ENCODE measurements around the gene PALM2AKAP2.

The PALM2AKAP2 gene

DNA sequence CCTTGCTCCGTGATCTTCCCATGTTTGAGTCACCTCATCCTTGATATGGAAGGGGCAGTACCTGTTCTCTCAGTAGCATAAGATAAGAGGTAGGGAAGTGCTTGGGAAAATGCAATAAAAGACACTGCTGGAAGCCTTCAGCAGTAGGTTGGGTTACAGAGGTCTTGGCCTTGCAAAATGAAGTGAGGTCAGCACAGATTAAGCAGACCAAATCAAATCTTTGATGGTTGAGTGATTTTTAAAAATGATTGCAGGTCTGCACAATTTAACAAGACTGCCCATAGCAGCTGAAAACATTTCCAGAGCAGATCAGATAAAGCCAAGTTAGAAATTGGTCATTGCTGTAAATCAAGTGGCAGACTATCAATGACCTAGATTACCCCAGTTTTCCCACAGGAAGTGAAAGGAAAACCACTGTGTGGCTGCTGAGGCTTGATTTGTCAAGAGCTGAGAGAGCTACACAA, 32.9 kb downstream of the PALM2AKAP2 start:
- H2BK120ac ChIP-seq (ENCODE audit: low read depth, low read length), result no peak overlapping the region
- no peak overlapping the region for H2AFZ ChIP-seq (ENCODE audit: low read length)
- H2AK5ac ChIP-seq (ENCODE audit: low read depth, low read length), result no peak overlapping the region
- no peak overlapping the region for H3K9ac ChIP-seq (ENCODE audit: low read depth, low read length, poor library complexity)
- no peak for DNase-seq (ENCODE audit: low spot score)
- no peak overlapping the region for H3K18ac ChIP-seq (ENCODE audit: low read length)
- H3K79me1 ChIP-seq (ENCODE audit: low read depth, low read length), result no peaks in the 10 kb centered on the region
- H2BK12ac ChIP-seq (ENCODE audit: low read length), result no peak overlapping the region
- H3K4ac ChIP-seq (ENCODE audit: low read length), result no peak overlapping the region
- no peak overlapping the region for H3K23ac ChIP-seq (ENCODE audit: low read depth, low read length, poor library complexity)
- no peak overlapping the region for H3K4me2 ChIP-seq (ENCODE audit: insufficient read depth, low read length, poor library complexity, severe bottlenecking)
- WGBS, 2 donors (ENCODE audit: extremely low coverage in 2 of 2, insufficient read length in 2 of 2, insufficient replicate concordance in 1 of 2), result no CpG with 5 or more reads among the region's 1 CpG
- H3K9me3 ChIP-seq (replicated peaks in 1 of 2; ENCODE audit: control insufficient read depth in 2 of 2, insufficient read depth in 1 of 2, low read depth in 1 of 2, low read length in 2 of 2), result no peaks in the 10 kb centered on the region
- no peak overlapping the region for H2BK5ac ChIP-seq (ENCODE audit: low read length)
- no peak overlapping the region for H2BK15ac ChIP-seq (ENCODE audit: low read length)
- H4K8ac ChIP-seq (ENCODE audit: low read depth, low read length), result no peak overlapping the region
- H3K27me3 ChIP-seq (ENCODE audit: control insufficient read depth in 3 of 3, insufficient read depth in 3 of 3, low read depth in 1 of 3, low read length in 3 of 3), result no peaks in the 10 kb centered on the region
- no peak overlapping the region for H3K14ac ChIP-seq (ENCODE audit: low read length)
- no peak overlapping the region for H4K91ac ChIP-seq (ENCODE audit: low read depth, low read length, poor library complexity)
- H3K4me3 ChIP-seq (ENCODE audit: low read length in 2 of 2), result no peak overlapping the region
- H3K36me3 ChIP-seq (replicated peaks in 1 of 2; ENCODE audit: control insufficient read depth in 2 of 2, insufficient read depth in 2 of 2, low read length in 2 of 2), result no peaks in the 10 kb centered on the region
- no peak overlapping the region for H3K27ac ChIP-seq (replicated peaks; ENCODE audit: low read length)
- H3K4me1 ChIP-seq (ENCODE audit: control insufficient read depth in 2 of 2, insufficient read depth in 1 of 2, low read depth in 1 of 2, low read length in 2 of 2), result peaks cover 0 to 11% of the 10 kb centered on the region in 2 donors

GRCh38 chr9:109813303-109813702, 33.3 kb downstream of the PALM2AKAP2 start:
- no peaks in the 10 kb centered on the region for H3K9me3 ChIP-seq (replicated peaks in 1 of 2; ENCODE audit: control insufficient read depth in 2 of 2, insufficient read depth in 1 of 2, low read depth in 1 of 2, low read length in 2 of 2)
- WGBS, 2 donors (ENCODE audit: extremely low coverage in 2 of 2, insufficient read length in 2 of 2, insufficient replicate concordance in 1 of 2), result no CpG with 5 or more reads among the region's 4 CpGs
- no peak overlapping the region for H2AFZ ChIP-seq (ENCODE audit: low read length)
- H3K4me3 ChIP-seq (ENCODE audit: low read length in 2 of 2), result no peak overlapping the region
- no peak overlapping the region for H2BK5ac ChIP-seq (ENCODE audit: low read length)
- H2BK12ac ChIP-seq (ENCODE audit: low read length), result no peak overlapping the region
- H3K4me2 ChIP-seq (ENCODE audit: insufficient read depth, low read length, poor library complexity, severe bottlenecking), result no peak overlapping the region
- no peak overlapping the region for H3K14ac ChIP-seq (ENCODE audit: low read length)
- no peak overlapping the region for H2BK15ac ChIP-seq (ENCODE audit: low read length)
- peaks cover 0 to 11% of the 10 kb centered on the region in 2 donors for H3K4me1 ChIP-seq (ENCODE audit: control insufficient read depth in 2 of 2, insufficient read depth in 1 of 2, low read depth in 1 of 2, low read length in 2 of 2)
- no peaks in the 10 kb centered on the region for H3K79me1 ChIP-seq (ENCODE audit: low read depth, low read length)
- no peak overlapping the region for H3K9ac ChIP-seq (ENCODE audit: low read depth, low read length, poor library complexity)
- no peak overlapping the region for H3K18ac ChIP-seq (ENCODE audit: low read length)
- no peaks in the 10 kb centered on the region for H3K27me3 ChIP-seq (ENCODE audit: control insufficient read depth in 3 of 3, insufficient read depth in 3 of 3, low read depth in 1 of 3, low read length in 3 of 3)
- no peak overlapping the region for H4K91ac ChIP-seq (ENCODE audit: low read depth, low read length, poor library complexity)
- no peak overlapping the region for H2AK5ac ChIP-seq (ENCODE audit: low read depth, low read length)
- no peak for DNase-seq (ENCODE audit: low spot score)
- no peak overlapping the region for H3K23ac ChIP-seq (ENCODE audit: low read depth, low read length, poor library complexity)
- no peak overlapping the region for H3K4ac ChIP-seq (ENCODE audit: low read length)
- H3K36me3 ChIP-seq (replicated peaks in 1 of 2; ENCODE audit: control insufficient read depth in 2 of 2, insufficient read depth in 2 of 2, low read length in 2 of 2), result no peaks in the 10 kb centered on the region
- no peak overlapping the region for H3K27ac ChIP-seq (replicated peaks; ENCODE audit: low read length)
- H2BK120ac ChIP-seq (ENCODE audit: low read depth, low read length), result no peak overlapping the region
- H4K8ac ChIP-seq (ENCODE audit: low read depth, low read length), result no peak overlapping the region

GRCh38 chr9:109813829-109814228, 33.8 kb downstream of the PALM2AKAP2 start:
- Histone ChIP-seq H3K9me3 (replicated peaks in 1 of 2; ENCODE audit: control insufficient read depth in 2 of 2, insufficient read depth in 1 of 2, low read depth in 1 of 2, low read length in 2 of 2) (no peaks in the 10 kb centered on the region), H3K18ac (ENCODE audit: low read length) (no peak overlapping the region), H3K4me1 (ENCODE audit: control insufficient read depth in 2 of 2, insufficient read depth in 1 of 2, low read depth in 1 of 2, low read length in 2 of 2) (peaks cover 0 to 11% of the 10 kb centered on the region in 2 donors), H3K4ac (ENCODE audit: low read length) (no peak overlapping the region), H3K36me3 (replicated peaks in 1 of 2; ENCODE audit: control insufficient read depth in 2 of 2, insufficient read depth in 2 of 2, low read length in 2 of 2) (no peaks in the 10 kb centered on the region), H3K27ac (replicated peaks; ENCODE audit: low read length) (no peak overlapping the region), H3K79me1 (ENCODE audit: low read depth, low read length) (no peaks in the 10 kb centered on the region), H3K9ac (ENCODE audit: low read depth, low read length, poor library complexity) (no peak overlapping the region), H2BK120ac (ENCODE audit: low read depth, low read length) (no peak overlapping the region), H3K23ac (ENCODE audit: low read depth, low read length, poor library complexity) (no peak overlapping the region), H2BK5ac (ENCODE audit: low read length) (no peak overlapping the region), H2BK12ac (ENCODE audit: low read length) (no peak overlapping the region), H4K8ac (ENCODE audit: low read depth, low read length) (no peak overlapping the region), H3K14ac (ENCODE audit: low read length) (no peak overlapping the region), H3K27me3 (ENCODE audit: control insufficient read depth in 3 of 3, insufficient read depth in 3 of 3, low read depth in 1 of 3, low read length in 3 of 3) (no peaks in the 10 kb centered on the region), H3K4me2 (ENCODE audit: insufficient read depth, low read length, poor library complexity, severe bottlenecking) (no peak overlapping the region), H2BK15ac (ENCODE audit: low read length) (no peak overlapping the region), H3K4me3 (ENCODE audit: low read length in 2 of 2) (no peak overlapping the region), H4K91ac (ENCODE audit: low read depth, low read length, poor library complexity) (no peak overlapping the region), H2AFZ (ENCODE audit: low read length) (no peak overlapping the region), H2AK5ac (ENCODE audit: low read depth, low read length) (no peak overlapping the region)
- WGBS, 2 donors (ENCODE audit: extremely low coverage in 2 of 2, insufficient read length in 2 of 2, insufficient replicate concordance in 1 of 2), result no CpG with 5 or more reads among the region's 6 CpGs
- no peak for DNase-seq (ENCODE audit: low spot score)

DNA sequence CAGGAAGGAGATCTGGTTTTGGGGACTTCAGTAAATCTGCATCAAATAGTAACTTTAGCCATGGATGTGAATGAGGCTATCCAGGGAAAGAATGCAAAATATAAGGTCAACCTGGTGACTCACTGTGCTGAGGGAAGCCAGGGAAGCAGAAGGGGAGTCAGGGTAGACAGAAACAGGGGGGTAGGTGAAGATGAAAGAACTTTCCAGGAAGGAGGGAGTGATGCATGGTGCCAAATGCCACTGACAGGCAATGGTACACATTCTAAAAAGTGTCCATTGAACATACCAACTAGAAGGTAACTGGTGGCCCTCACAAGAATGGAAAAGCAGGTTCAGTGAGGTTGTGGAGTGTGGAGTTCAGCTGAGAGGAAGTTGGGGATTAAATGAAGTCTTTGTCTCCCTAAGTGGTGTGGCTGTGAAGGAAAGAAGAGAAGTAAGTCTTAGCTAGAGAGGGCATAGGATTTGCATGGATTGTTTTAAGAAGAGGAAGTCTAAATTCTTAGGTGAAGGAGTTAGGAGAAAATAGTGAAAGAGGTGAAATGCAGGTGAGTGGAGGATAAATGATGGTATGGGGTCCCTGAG, 35.5 kb downstream of the PALM2AKAP2 start:
- Histone ChIP-seq H3K27ac (replicated peaks; ENCODE audit: low read length) (no peak overlapping the region), H3K27me3 (ENCODE audit: control insufficient read depth in 3 of 3, insufficient read depth in 3 of 3, low read depth in 1 of 3, low read length in 3 of 3) (no peaks in the 10 kb centered on the region), H3K4ac (ENCODE audit: low read length) (no peak overlapping the region), H3K18ac (ENCODE audit: low read length) (no peak overlapping the region), H2BK15ac (ENCODE audit: low read length) (no peak overlapping the region), H3K79me1 (ENCODE audit: low read depth, low read length) (no peaks in the 10 kb centered on the region), H2AFZ (ENCODE audit: low read length) (no peak overlapping the region), H3K23ac (ENCODE audit: low read depth, low read length, poor library complexity) (no peak overlapping the region), H2BK5ac (ENCODE audit: low read length) (no peak overlapping the region), H2BK120ac (ENCODE audit: low read depth, low read length) (no peak overlapping the region), H3K9ac (ENCODE audit: low read depth, low read length, poor library complexity) (no peak overlapping the region), H3K9me3 (replicated peaks in 1 of 2; ENCODE audit: control insufficient read depth in 2 of 2, insufficient read depth in 1 of 2, low read depth in 1 of 2, low read length in 2 of 2) (no peaks in the 10 kb centered on the region), H2BK12ac (ENCODE audit: low read length) (no peak overlapping the region), H2AK5ac (ENCODE audit: low read depth, low read length) (no peak overlapping the region), H3K36me3 (replicated peaks in 1 of 2; ENCODE audit: control insufficient read depth in 2 of 2, insufficient read depth in 2 of 2, low read length in 2 of 2) (no peaks in the 10 kb centered on the region), H3K4me1 (ENCODE audit: control insufficient read depth in 2 of 2, insufficient read depth in 1 of 2, low read depth in 1 of 2, low read length in 2 of 2) (peaks cover 0 to 11% of the 10 kb centered on the region in 2 donors), H3K4me2 (ENCODE audit: insufficient read depth, low read length, poor library complexity, severe bottlenecking) (no peak overlapping the region), H4K8ac (ENCODE audit: low read depth, low read length) (no peak overlapping the region), H3K14ac (ENCODE audit: low read length) (no peak overlapping the region), H3K4me3 (ENCODE audit: low read length in 2 of 2) (no peak overlapping the region), H4K91ac (ENCODE audit: low read depth, low read length, poor library complexity) (no peak overlapping the region)
- no peak for DNase-seq (ENCODE audit: low spot score)
